Adrenal gland (tissue), 5 donors: ENCODE results near the gene MISFA.
"Not testable (repeated sequence)": the region's sequence is repeated elsewhere in the genome, so short reads cannot be mapped to it uniquely, and the experiment has no call there.

Experiments
- POLR2A ChIP-seq, 2 donors: fragments of 450-650 bp; IDR thresholded peaks; one replicate each; pipeline ENCODE4 v1.6.1; 2017; ENCODE audit warnings: antibody characterized with exemption in 2 of 2, mild to moderate bottlenecking in 2 of 2, moderate library complexity in 1 of 2
- TF ChIP-seq, protein P1 (sequence below), 6 experiments: fragments of 450-650 bp in 4 of 6; fragments of 200-600 bp in 2 of 6; sonication (generic) in 1 of 6; IDR thresholded peaks; 1 replicate in 5 of 6; 2 replicates in 1 of 6; pipeline versions ENCODE4 v1.5.1 to v1.8.0; 2016 to 2021; ENCODE audit warnings: antibody characterized with exemption in 6 of 6, mild to moderate bottlenecking in 2 of 6, moderate library complexity in 1 of 6
- donor health status: DM: no; HTN: no; CAD: no.

GRCh38 chr11:18643034-18643433 lies 43.4 kb downstream of the MISFA start:
- TF ChIP-seq, protein P1, sequence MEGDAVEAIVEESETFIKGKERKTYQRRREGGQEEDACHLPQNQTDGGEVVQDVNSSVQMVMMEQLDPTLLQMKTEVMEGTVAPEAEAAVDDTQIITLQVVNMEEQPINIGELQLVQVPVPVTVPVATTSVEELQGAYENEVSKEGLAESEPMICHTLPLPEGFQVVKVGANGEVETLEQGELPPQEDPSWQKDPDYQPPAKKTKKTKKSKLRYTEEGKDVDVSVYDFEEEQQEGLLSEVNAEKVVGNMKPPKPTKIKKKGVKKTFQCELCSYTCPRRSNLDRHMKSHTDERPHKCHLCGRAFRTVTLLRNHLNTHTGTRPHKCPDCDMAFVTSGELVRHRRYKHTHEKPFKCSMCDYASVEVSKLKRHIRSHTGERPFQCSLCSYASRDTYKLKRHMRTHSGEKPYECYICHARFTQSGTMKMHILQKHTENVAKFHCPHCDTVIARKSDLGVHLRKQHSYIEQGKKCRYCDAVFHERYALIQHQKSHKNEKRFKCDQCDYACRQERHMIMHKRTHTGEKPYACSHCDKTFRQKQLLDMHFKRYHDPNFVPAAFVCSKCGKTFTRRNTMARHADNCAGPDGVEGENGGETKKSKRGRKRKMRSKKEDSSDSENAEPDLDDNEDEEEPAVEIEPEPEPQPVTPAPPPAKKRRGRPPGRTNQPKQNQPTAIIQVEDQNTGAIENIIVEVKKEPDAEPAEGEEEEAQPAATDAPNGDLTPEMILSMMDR (IDR thresholded peaks at IDR 0.05), result not testable (repeated sequence)
- not testable (repeated sequence) for TF ChIP-seq POLR2A (IDR thresholded peaks at IDR 0.05)
